DND-41 (cell line): ENCODE results near the gene MPPE1.

Experiments
- ATAC-seq: fragments of 200-7000 bp; cut with Tn5 transposase; 3 replicates; pipeline ENCODE4 v1.9.1; 2021; ENCODE audit warnings: low read depth; ENCODE audit not compliant: insufficient read depth
- DNase-seq: peaks from one replicate; pipeline ENCODE4 v3.0.0-alpha.2; 2020
- H2AFZ ChIP-seq: 2 replicates; pipeline ENCODE4 v1.6.0; 2012; ENCODE audit warnings: low read depth, low read length
- H3K27ac ChIP-seq: 2 replicates; pipeline ENCODE4 v1.5.1; 2012; ENCODE audit warnings: low read length, inconsistent platforms
- H3K27me3 ChIP-seq: fragments of 200-600 bp; sonication (generic); 2 replicates; pipeline ENCODE4 v1.6.0; 2012; ENCODE audit warnings: low read length, mild to moderate bottlenecking, inconsistent platforms; ENCODE audit not compliant: insufficient read depth, poor library complexity
- H3K36me3 ChIP-seq: 2 replicates; pipeline ENCODE4 v1.5.1; 2012; ENCODE audit warnings: low read length, inconsistent platforms; ENCODE audit not compliant: insufficient read depth
- H3K4me1 ChIP-seq: 2 replicates; pipeline ENCODE4 v1.5.1; 2012; ENCODE audit warnings: mild to moderate bottlenecking, low read length; ENCODE audit not compliant: insufficient read depth
- H3K4me2 ChIP-seq: 2 replicates; pipeline ENCODE4 v1.6.0; 2012; ENCODE audit warnings: mild to moderate bottlenecking, moderate library complexity, low read length, inconsistent platforms; ENCODE audit not compliant: insufficient read depth
- H3K4me3 ChIP-seq, 2 experiments: fragments of 200-600 bp in 1 of 2; shearing (Covaris generic) in 1 of 2; 2 replicates each; pipeline ENCODE4 v1.5.1; 2012 to 2016; ENCODE audit warnings: inconsistent platforms in 2 of 2, low read length in 2 of 2, mild to moderate bottlenecking in 2 of 2, low read depth in 1 of 2, moderate library complexity in 1 of 2
- H3K79me2 ChIP-seq: 2 replicates; pipeline ENCODE4 v1.6.0; 2012; ENCODE audit warnings: low read length, inconsistent platforms; ENCODE audit not compliant: insufficient read depth
- H3K9ac ChIP-seq: 2 replicates; pipeline ENCODE4 v1.6.0; 2012; ENCODE audit warnings: low read depth, mild to moderate bottlenecking, inconsistent platforms, low read length, moderate library complexity
- H3K9me3 ChIP-seq: 2 replicates; pipeline ENCODE4 v1.5.1; 2012; ENCODE audit warnings: low read length, moderate library complexity, mild to moderate bottlenecking, inconsistent platforms; ENCODE audit not compliant: insufficient read depth, severe bottlenecking
- H4K20me1 ChIP-seq: 2 replicates; pipeline ENCODE4 v1.6.0; 2012; ENCODE audit warnings: low read length; ENCODE audit not compliant: insufficient read depth
- EZH2 ChIP-seq: IDR thresholded peaks from 3 replicates; pipeline ENCODE4 v1.6.1; 2012; ENCODE audit warnings: borderline replicate concordance, low read depth, mild to moderate bottlenecking, moderate library complexity, low read length, inconsistent platforms; ENCODE audit not compliant: severe bottlenecking
- TF ChIP-seq, protein P1 (sequence below): IDR thresholded peaks from 2 replicates; pipeline ENCODE4 v1.5.1; 2012; ENCODE audit warnings: borderline replicate concordance, low read length, moderate library complexity, mild to moderate bottlenecking; ENCODE audit not compliant: poor library complexity, severe bottlenecking; ENCODE audit errors: extremely low read depth

MPPE1 gene

DNA sequence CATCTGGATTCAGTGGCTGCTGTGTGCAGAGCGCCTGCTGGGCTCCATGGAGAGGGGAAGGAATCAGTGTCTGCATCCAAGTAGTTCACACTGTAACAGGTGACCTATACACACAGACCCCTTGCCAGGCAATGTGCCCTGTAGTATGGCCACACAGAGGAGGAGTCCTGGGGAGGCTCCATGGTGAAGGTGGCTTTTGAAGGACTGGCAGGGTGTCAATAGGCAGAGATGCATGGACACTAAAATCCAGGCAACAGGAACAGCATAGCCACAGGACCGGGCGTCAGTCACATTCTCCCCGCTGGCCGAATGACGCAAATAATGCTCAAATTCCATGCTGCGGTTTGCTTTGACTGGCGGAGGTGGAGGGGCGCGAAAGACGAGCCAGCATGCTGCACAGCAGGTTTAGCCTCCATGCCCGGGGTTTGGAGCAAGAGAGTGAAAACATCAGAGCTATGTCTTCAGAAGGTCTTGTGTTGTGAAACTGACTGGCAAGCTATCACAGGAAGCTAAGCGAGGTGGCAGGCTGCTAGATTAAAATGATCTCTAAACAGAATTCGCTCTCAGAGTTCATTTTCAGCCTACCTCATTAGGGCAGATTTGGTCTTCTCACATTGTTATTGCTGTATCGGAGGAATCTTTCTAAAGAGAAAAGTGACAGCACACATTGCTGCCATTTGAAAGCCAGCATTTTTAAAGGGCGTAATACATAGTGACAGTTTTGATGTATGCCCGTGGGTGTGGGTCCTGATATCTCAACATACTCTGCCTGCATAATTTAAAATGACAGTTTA lies 58.1 kb downstream of the MPPE1 start:
- Histone ChIP-seq H3K27ac (peak overlapping the region; percentile 79; the same call in 1 of the 2 replicates), H3K9ac (peak overlapping the region; percentile 73), H3K4me1 (peaks cover 30% of the 10 kb centered on the region), H3K9me3 (no peaks in the 10 kb centered on the region), H3K4me2 (peak overlapping the region; percentile 61), H4K20me1 (peaks cover 13% of the 10 kb centered on the region), H3K27me3 (no peaks in the 10 kb centered on the region), H2AFZ (peak overlapping the region; percentile 89), H3K4me3 (peak overlapping the region; percentile 48 to 62), H3K36me3 (no peaks in the 10 kb centered on the region; the same call in 1 of the 2 replicates), H3K79me2 (peaks cover 25% of the 10 kb centered on the region)
- ATAC-seq (peak; percentile 20; the same call in 1 of the 3 replicates), DNase-seq (peak; percentile 47)
- TF ChIP-seq EZH2: no peak
- TF ChIP-seq, protein P1, sequence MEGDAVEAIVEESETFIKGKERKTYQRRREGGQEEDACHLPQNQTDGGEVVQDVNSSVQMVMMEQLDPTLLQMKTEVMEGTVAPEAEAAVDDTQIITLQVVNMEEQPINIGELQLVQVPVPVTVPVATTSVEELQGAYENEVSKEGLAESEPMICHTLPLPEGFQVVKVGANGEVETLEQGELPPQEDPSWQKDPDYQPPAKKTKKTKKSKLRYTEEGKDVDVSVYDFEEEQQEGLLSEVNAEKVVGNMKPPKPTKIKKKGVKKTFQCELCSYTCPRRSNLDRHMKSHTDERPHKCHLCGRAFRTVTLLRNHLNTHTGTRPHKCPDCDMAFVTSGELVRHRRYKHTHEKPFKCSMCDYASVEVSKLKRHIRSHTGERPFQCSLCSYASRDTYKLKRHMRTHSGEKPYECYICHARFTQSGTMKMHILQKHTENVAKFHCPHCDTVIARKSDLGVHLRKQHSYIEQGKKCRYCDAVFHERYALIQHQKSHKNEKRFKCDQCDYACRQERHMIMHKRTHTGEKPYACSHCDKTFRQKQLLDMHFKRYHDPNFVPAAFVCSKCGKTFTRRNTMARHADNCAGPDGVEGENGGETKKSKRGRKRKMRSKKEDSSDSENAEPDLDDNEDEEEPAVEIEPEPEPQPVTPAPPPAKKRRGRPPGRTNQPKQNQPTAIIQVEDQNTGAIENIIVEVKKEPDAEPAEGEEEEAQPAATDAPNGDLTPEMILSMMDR: no peak

DNA sequence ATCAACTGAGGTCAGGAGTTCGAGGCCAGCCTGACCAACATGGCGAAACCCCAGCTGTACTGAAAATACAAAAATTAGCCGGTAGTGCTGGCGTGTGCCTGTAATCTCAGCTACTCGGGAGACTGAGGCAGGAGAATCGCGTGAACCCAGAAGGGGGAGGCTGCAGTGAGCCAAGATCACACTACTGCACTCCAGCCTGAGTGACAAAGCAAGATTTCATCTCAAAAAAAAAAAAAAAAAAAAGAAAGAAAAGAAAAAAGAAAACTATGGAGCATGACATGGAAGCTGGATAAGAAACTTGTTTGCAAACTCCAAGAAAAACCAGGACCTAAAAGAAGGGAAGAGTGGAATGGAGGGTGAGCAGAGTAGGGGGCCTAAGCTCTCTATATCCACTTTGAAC lies 58.8 kb downstream of the MPPE1 start:
- DNase-seq (no peak), ATAC-seq (no peak)
- Histone ChIP-seq H3K9me3 (no peaks in the 10 kb centered on the region), H3K9ac (no peak overlapping the region), H3K4me3 (no peak overlapping the region), H3K79me2 (peaks cover 25% of the 10 kb centered on the region), H3K4me1 (peaks cover 30% of the 10 kb centered on the region), H3K27ac (no peak overlapping the region), H3K4me2 (no peak overlapping the region; the same call in 1 of the 2 replicates), H3K36me3 (no peaks in the 10 kb centered on the region; the same call in 1 of the 2 replicates), H2AFZ (no peak overlapping the region), H4K20me1 (peaks cover 13% of the 10 kb centered on the region), H3K27me3 (no peaks in the 10 kb centered on the region)
- TF ChIP-seq, protein P1: no peak
- TF ChIP-seq EZH2: no peak

DNA sequence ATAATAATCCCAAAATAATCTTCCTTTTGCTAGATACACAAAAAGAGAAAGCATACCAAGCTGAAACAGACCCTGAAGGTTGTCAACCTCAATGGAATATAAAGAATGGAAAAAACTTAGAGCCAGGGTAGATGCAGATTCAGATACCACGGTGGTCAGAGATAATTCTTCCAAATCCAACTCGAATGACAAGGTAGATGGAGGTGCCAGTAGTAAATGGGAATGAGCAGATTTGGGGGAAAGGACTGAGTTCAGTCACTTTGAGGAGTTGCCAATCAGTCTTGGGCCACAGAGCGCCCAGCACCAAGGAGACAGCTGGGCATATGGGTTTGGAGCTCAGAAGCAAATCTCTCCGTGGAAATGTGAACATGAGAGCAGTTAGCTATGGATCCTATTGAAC lies 60.3 kb downstream of the MPPE1 start:
- DNase-seq (no peak), ATAC-seq (no peak)
- TF ChIP-seq, protein P1: no peak
- TF ChIP-seq EZH2: no peak
- Histone ChIP-seq H3K9ac (no peak overlapping the region), H3K79me2 (peaks cover 16% of the 10 kb centered on the region), H4K20me1 (peaks cover 6% of the 10 kb centered on the region; the same call in 1 of the 2 replicates), H3K4me1 (peaks cover 21% of the 10 kb centered on the region), H3K4me3 (no peak overlapping the region), H3K36me3 (no peaks in the 10 kb centered on the region; the same call in 1 of the 2 replicates), H3K4me2 (no peak overlapping the region), H3K27me3 (no peaks in the 10 kb centered on the region), H2AFZ (no peak overlapping the region), H3K9me3 (no peaks in the 10 kb centered on the region), H3K27ac (no peak overlapping the region)
